H9 (cell line): Measurements from ENCODE around the gene CD2AP. TPM values are rescaled to one million over a fixed set of nuclear protein-coding genes. Genes with fewer than 3 reads are reported as not detected.

Experiments
- DNase-seq: peaks from one replicate; pipeline ENCODE4 v3.0.0-alpha.2; 2017
- H2AFZ ChIP-seq: one replicate; pipeline ENCODE4 v1.6.1; 2013; ENCODE audit warnings: mild to moderate bottlenecking, low read length, control low read depth, moderate library complexity
- H2AK5ac ChIP-seq: 2 replicates; pipeline ENCODE4 v1.6.1; 2013; ENCODE audit warnings: low read length, control low read depth, mixed read lengths; ENCODE audit not compliant: insufficient read length
- H2BK120ac ChIP-seq: one replicate; pipeline ENCODE4 v1.6.1; 2013; ENCODE audit warnings: low read depth, mild to moderate bottlenecking, low read length, control low read depth, inconsistent platforms; ENCODE audit not compliant: poor library complexity, severe bottlenecking
- H2BK12ac ChIP-seq: 2 replicates; pipeline ENCODE4 v1.6.1; 2013; ENCODE audit warnings: low read length, control low read depth, mixed read lengths, low read depth; ENCODE audit not compliant: insufficient read length
- H2BK15ac ChIP-seq: 2 replicates; pipeline ENCODE4 v1.6.1; 2013; ENCODE audit warnings: low read depth, low read length, control low read depth
- H2BK20ac ChIP-seq: one replicate; pipeline ENCODE4 v1.6.1; 2013; ENCODE audit warnings: low read depth, mild to moderate bottlenecking, low read length, control low read depth, inconsistent platforms; ENCODE audit not compliant: poor library complexity, severe bottlenecking
- H2BK5ac ChIP-seq: 2 replicates; pipeline ENCODE4 v1.6.1; 2013; ENCODE audit warnings: low read length, control low read depth, mixed read lengths; ENCODE audit not compliant: insufficient read length
- H3K14ac ChIP-seq: 2 replicates; pipeline ENCODE4 v1.6.1; 2013; ENCODE audit warnings: low read length, control low read depth; ENCODE audit not compliant: insufficient read depth
- H3K18ac ChIP-seq: 2 replicates; pipeline ENCODE4 v1.6.1; 2013; ENCODE audit warnings: low read depth, mild to moderate bottlenecking, mixed read lengths, low read length, control low read depth; ENCODE audit not compliant: insufficient read length
- H3K23ac ChIP-seq: 2 replicates; pipeline ENCODE4 v1.6.1; 2013; ENCODE audit warnings: low read length, control low read depth, mixed read lengths, low read depth; ENCODE audit not compliant: insufficient read length
- H3K23me2 ChIP-seq: 2 replicates; pipeline ENCODE4 v1.6.1; 2013; ENCODE audit warnings: low read depth, mild to moderate bottlenecking, mixed read lengths, low read length, control low read depth; ENCODE audit not compliant: insufficient read length, poor library complexity, severe bottlenecking
- H3K27ac ChIP-seq: 2 replicates; pipeline ENCODE4 v1.5.1; 2013; ENCODE audit warnings: low read length, control low read depth, mixed read lengths, low read depth; ENCODE audit not compliant: insufficient read length
- H3K27me3 ChIP-seq: 2 replicates; pipeline ENCODE4 v1.6.1; 2013; ENCODE audit warnings: low read length, control low read depth, inconsistent platforms; ENCODE audit not compliant: insufficient read depth
- H3K4ac ChIP-seq: 2 replicates; pipeline ENCODE4 v1.6.1; 2013; ENCODE audit warnings: low read depth, mild to moderate bottlenecking, control low read depth, inconsistent platforms, low read length, moderate library complexity
- H3K4me1 ChIP-seq: 2 replicates; pipeline ENCODE4 v1.6.1; 2013; ENCODE audit warnings: low read length, control low read depth, inconsistent platforms; ENCODE audit not compliant: insufficient read depth
- H3K4me2 ChIP-seq: 2 replicates; pipeline ENCODE4 v1.6.1; 2013; ENCODE audit warnings: low read length, control low read depth, mixed read lengths; ENCODE audit not compliant: insufficient read length, insufficient read depth
- H3K56ac ChIP-seq: 2 replicates; pipeline ENCODE4 v1.6.1; 2013; ENCODE audit warnings: low read depth, mild to moderate bottlenecking, mixed read lengths, low read length, control low read depth; ENCODE audit not compliant: insufficient read length
- H3K79me1 ChIP-seq: 2 replicates; pipeline ENCODE4 v1.6.1; 2013; ENCODE audit warnings: low read depth, mild to moderate bottlenecking, moderate library complexity, low read length, control low read depth, inconsistent platforms; ENCODE audit not compliant: insufficient read depth, poor library complexity, severe bottlenecking
- H3K79me2 ChIP-seq: 2 replicates; pipeline ENCODE4 v1.6.1; 2013; ENCODE audit warnings: low read length, control low read depth, inconsistent platforms; ENCODE audit not compliant: insufficient read depth
- H3K9ac ChIP-seq: 2 replicates; pipeline ENCODE4 v1.6.1; 2013; ENCODE audit warnings: low read length, control low read depth, mixed read lengths; ENCODE audit not compliant: insufficient read length; ENCODE audit errors: extremely low read depth
- H3K9me3 ChIP-seq: one replicate; pipeline ENCODE4 v1.6.1; 2013; ENCODE audit warnings: low read depth, low read length, inconsistent platforms; ENCODE audit not compliant: control insufficient read depth
- H3T11ph ChIP-seq: one replicate; pipeline ENCODE4 v1.6.1; 2013; ENCODE audit warnings: mild to moderate bottlenecking, low read length, control low read depth, inconsistent platforms
- H4K20me1 ChIP-seq: one replicate; pipeline ENCODE4 v1.6.1; 2013; ENCODE audit not compliant: control insufficient read depth, insufficient read length, insufficient read depth
- H4K5ac ChIP-seq: 2 replicates; pipeline ENCODE4 v1.6.1; 2013; ENCODE audit warnings: low read depth, mild to moderate bottlenecking, mixed read lengths, low read length, control low read depth; ENCODE audit not compliant: insufficient read length
- H4K8ac ChIP-seq: replicated peaks from 2 replicates; pipeline ENCODE4 v1.6.1; 2013; ENCODE audit warnings: low read length, control low read depth, mixed read lengths, low read depth; ENCODE audit not compliant: insufficient read length
- H4K91ac ChIP-seq: 2 replicates; pipeline ENCODE4 v1.6.1; 2013; ENCODE audit warnings: low read depth, mild to moderate bottlenecking, moderate library complexity, mixed read lengths, low read length, control low read depth; ENCODE audit not compliant: insufficient read length
- H3K27ac Mint-ChIP-seq, 3 experiments: 2 replicates in 2 of 3; 3 replicates in 1 of 3; pipeline ENCODE4 v1.8.0; 2020 to 2021; ENCODE audit warnings: mixed read lengths in 3 of 3, mild to moderate bottlenecking in 1 of 3, moderate library complexity in 1 of 3
- H3K27me3 Mint-ChIP-seq: 2 replicates; pipeline ENCODE4 v1.8.0; 2021; ENCODE audit warnings: low read depth, mild to moderate bottlenecking, moderate library complexity, mixed read lengths
- H3K36me3 Mint-ChIP-seq, 3 experiments: 2 replicates in 2 of 3; 3 replicates in 1 of 3; pipeline ENCODE4 v1.8.0; 2020 to 2021; ENCODE audit warnings: low read depth in 3 of 3, mixed read lengths in 3 of 3; ENCODE audit not compliant: insufficient read depth in 1 of 3
- H3K4me1 Mint-ChIP-seq, 2 experiments: 2 replicates each; pipeline ENCODE4 v1.8.0; 2020; ENCODE audit warnings: mixed read lengths in 2 of 2
- H3K4me3 Mint-ChIP-seq, 2 experiments: 2 replicates in 1 of 2; 3 replicates in 1 of 2; pipeline ENCODE4 v1.8.0; 2020 to 2021; ENCODE audit warnings: mild to moderate bottlenecking in 2 of 2, mixed read lengths in 2 of 2, moderate library complexity in 1 of 2
- H3K9me3 Mint-ChIP-seq, 2 experiments: 2 replicates in 1 of 2; 3 replicates in 1 of 2; pipeline ENCODE4 v1.8.0; 2020; ENCODE audit warnings: mild to moderate bottlenecking in 2 of 2, mixed read lengths in 2 of 2, moderate library complexity in 1 of 2
- WGBS: extraction: QIAGEN DNeasy Blood & Tissue Kit; methylation state at CpG from one replicate; pipeline ENCODE4 v1.1.7; 2013; ENCODE audit warnings: missing lambda C conversion rate, low lambda C conversion rate, mixed read lengths; ENCODE audit not compliant: insufficient read length; ENCODE audit errors: extremely low coverage; 5-methylcytosine and 5-hydroxymethylcytosine counted together
- total RNA-seq: library from RNA; stranded (reverse); gene quantifications from 2 replicates; pipeline ENCODE4 v1.2.1, GENCODE V29; 2021
- TF ChIP-seq, protein P1 (sequence below): fragments of 200-600 bp; sonication (generic); conservative IDR thresholded peaks from 3 replicates; pipeline ENCODE4 v1.8.0; 2021; ENCODE audit warnings: antibody characterized with exemption, mild to moderate bottlenecking

CD2AP gene
- total RNA-seq, 1 experiment from 2014 or later, result 50.1 TPM

DNA sequence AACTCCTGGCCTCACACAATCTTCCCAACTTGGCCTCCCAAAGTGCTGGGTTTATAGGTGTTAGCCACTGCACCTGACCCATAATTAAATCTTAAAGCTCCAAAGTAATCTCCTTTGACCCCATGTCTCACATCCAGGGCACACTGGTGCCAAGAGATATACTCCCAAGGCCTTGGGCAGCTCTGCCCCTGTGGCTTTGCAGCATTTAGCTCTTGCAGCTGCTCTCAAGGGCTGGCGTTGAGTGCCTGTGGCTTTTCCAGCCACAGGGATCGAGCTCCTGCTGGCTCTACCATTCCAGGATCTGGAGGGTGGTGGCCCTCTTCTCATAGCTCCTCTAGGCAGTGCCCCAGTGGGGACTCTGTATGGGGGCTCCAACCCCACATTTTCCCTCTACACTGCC is 49.3 kb upstream of the CD2AP start:
- H2BK20ac ChIP-seq, result no peak overlapping the region
- DNase-seq, result peak; percentile 41
- H3K79me1 ChIP-seq, result no peaks in the 10 kb centered on the region
- no peaks in the 10 kb centered on the region for H3K27me3 ChIP-seq
- H4K20me1 ChIP-seq, result no peaks in the 10 kb centered on the region
- H3K14ac ChIP-seq, result no peak overlapping the region
- TF ChIP-seq, protein P1, sequence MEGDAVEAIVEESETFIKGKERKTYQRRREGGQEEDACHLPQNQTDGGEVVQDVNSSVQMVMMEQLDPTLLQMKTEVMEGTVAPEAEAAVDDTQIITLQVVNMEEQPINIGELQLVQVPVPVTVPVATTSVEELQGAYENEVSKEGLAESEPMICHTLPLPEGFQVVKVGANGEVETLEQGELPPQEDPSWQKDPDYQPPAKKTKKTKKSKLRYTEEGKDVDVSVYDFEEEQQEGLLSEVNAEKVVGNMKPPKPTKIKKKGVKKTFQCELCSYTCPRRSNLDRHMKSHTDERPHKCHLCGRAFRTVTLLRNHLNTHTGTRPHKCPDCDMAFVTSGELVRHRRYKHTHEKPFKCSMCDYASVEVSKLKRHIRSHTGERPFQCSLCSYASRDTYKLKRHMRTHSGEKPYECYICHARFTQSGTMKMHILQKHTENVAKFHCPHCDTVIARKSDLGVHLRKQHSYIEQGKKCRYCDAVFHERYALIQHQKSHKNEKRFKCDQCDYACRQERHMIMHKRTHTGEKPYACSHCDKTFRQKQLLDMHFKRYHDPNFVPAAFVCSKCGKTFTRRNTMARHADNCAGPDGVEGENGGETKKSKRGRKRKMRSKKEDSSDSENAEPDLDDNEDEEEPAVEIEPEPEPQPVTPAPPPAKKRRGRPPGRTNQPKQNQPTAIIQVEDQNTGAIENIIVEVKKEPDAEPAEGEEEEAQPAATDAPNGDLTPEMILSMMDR, result no peak
- no peaks in the 10 kb centered on the region for H3K23me2 ChIP-seq
- no peak overlapping the region for H2BK12ac ChIP-seq
- WGBS, result no CpG with 5 or more reads among the region's 2 CpGs
- no peaks in the 10 kb centered on the region for H3K79me2 ChIP-seq
- peaks cover 13 to 21% of the 10 kb centered on the region in 2 experiments for H3K4me1 Mint-ChIP-seq
- no peak overlapping the region for H3K9ac ChIP-seq
- H3K56ac ChIP-seq, result no peak overlapping the region
- H3K4ac ChIP-seq, result no peak overlapping the region
- H4K8ac ChIP-seq, result no peak overlapping the region
- H3K4me1 ChIP-seq, result no peaks in the 10 kb centered on the region; the same call in 1 of the 2 replicates
- peaks cover 12 to 31% (median 18%) of the 10 kb centered on the region in 3 experiments for H3K36me3 Mint-ChIP-seq
- H3K23ac ChIP-seq, result no peak overlapping the region
- H3K18ac ChIP-seq, result no peak overlapping the region
- H3K27me3 Mint-ChIP-seq, result no peaks in the 10 kb centered on the region
- no peak overlapping the region for H3K4me2 ChIP-seq
- H4K91ac ChIP-seq, result no peak overlapping the region
- H3K27ac ChIP-seq, result no peak overlapping the region
- H2AFZ ChIP-seq, result no peak overlapping the region
- H2BK5ac ChIP-seq, result no peak overlapping the region
- no peaks in the 10 kb centered on the region for H3K9me3 ChIP-seq
- no peak overlapping the region for H2BK15ac ChIP-seq
- H3K27ac Mint-ChIP-seq, result 0 out of 7 replicates have a peak overlapping the region, but pooled peaks of 1 of the 3 experiments have one; percentile 64
- H4K5ac ChIP-seq, result no peak overlapping the region
- no peak overlapping the region for H3T11ph ChIP-seq
- no peak overlapping the region for H2BK120ac ChIP-seq
- H2AK5ac ChIP-seq, result no peak overlapping the region
- H3K9me3 Mint-ChIP-seq, result peaks cover 29 to 33% of the 10 kb centered on the region in 2 experiments
- H3K4me3 Mint-ChIP-seq, result no peak overlapping the region
